Right lobe of liver (tissue), 4 donors: Measurements from ENCODE around the gene DPYD.

Source experiments
- POLR2A ChIP-seq: fragments of 450-650 bp; IDR thresholded peaks from one replicate; pipeline ENCODE4 v1.6.1; 2017; ENCODE audit warnings: antibody characterized with exemption, mild to moderate bottlenecking
- TF ChIP-seq, protein P1 (sequence below), 4 donors: fragments of 200-600 bp in 3 of 4; fragments of 450-650 bp in 1 of 4; IDR thresholded peaks; one replicate each; pipeline versions ENCODE4 v1.5.1 to v1.8.0; 2016 to 2022; ENCODE audit warnings: antibody characterized with exemption in 4 of 4, mild to moderate bottlenecking in 2 of 4
- donor health status: DM: no; HTN: no; CAD: no.
- donor health status: DM: no; HTN: no; CAD: no.
- donor health status: DM: no; HTN: yes; CAD: no.

GRCh38 chr1:97379387-97380075, 541.3 kb downstream of the DPYD start:
- TF ChIP-seq, protein P1, sequence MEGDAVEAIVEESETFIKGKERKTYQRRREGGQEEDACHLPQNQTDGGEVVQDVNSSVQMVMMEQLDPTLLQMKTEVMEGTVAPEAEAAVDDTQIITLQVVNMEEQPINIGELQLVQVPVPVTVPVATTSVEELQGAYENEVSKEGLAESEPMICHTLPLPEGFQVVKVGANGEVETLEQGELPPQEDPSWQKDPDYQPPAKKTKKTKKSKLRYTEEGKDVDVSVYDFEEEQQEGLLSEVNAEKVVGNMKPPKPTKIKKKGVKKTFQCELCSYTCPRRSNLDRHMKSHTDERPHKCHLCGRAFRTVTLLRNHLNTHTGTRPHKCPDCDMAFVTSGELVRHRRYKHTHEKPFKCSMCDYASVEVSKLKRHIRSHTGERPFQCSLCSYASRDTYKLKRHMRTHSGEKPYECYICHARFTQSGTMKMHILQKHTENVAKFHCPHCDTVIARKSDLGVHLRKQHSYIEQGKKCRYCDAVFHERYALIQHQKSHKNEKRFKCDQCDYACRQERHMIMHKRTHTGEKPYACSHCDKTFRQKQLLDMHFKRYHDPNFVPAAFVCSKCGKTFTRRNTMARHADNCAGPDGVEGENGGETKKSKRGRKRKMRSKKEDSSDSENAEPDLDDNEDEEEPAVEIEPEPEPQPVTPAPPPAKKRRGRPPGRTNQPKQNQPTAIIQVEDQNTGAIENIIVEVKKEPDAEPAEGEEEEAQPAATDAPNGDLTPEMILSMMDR (IDR thresholded peaks at IDR 0.05) = no peak
- no peak for TF ChIP-seq POLR2A
